ENCODE data around the gene AJM1. TPM values are rescaled to one million over a fixed set of nuclear protein-coding genes. Genes with fewer than 3 reads are reported as not detected.
"Not testable (repeated sequence)": the region's sequence is repeated elsewhere in the genome, so short reads cannot be mapped to it uniquely, and the experiment has no call there.

The AJM1 gene
- total RNA-seq, 6 experiments from 2014 or later: 1.7 to 2.8 (median 2.6) TPM

- H3K9me3 ChIP-seq: no peaks in the 10 kb centered on the region
- 0% methylated on average over 10 of the region's 63 CpGs for WGBS (ENCODE audit: insufficient coverage, low coverage, low lambda C conversion rate, missing lambda C conversion rate)
Measured at GRCh38 chr9:136799854-136800657, 42.2 kb upstream of the AJM1 start.

GRCh38 chr9:136802321-136802720 lies 40.0 kb upstream of the AJM1 start:
- TF ChIP-seq POLR2A (IDR thresholded peaks at IDR 0.05): no peak
- no peak for TF ChIP-seq CTCF (IDR thresholded peaks at IDR 0.05)

More at GRCh38 chr9:136799854-136800657, 42.2 kb upstream of the AJM1 start:
- intact Hi-C loops (cut with DNase I): no loop called here
- ATAC-seq (peak; percentile 82 to 89 (median 84)), DNase-seq (peak; percentile 93 to 95 (median 95))
- no peak for TF ChIP-seq CTCF (IDR thresholded peaks at IDR 0.05)
- TF ChIP-seq POLR2A (IDR thresholded peaks at IDR 0.05): no peak
- Histone ChIP-seq H3K4me3 (peak overlapping the region; percentile 23 to 39 (median 38)), H3K27me3 (no peaks in the 10 kb centered on the region), H3K36me3 (no peaks in the 10 kb centered on the region), H3K27ac (no peak overlapping the region), H3K4me1 (peaks cover 0 to 25% (median 13%) of the 10 kb centered on the region in 4 donors)

GRCh38 chr9:136803009-136803550 lies 39.2 kb upstream of the AJM1 start:
- ATAC-seq; H3K4me3 ChIP-seq; H3K9me3 ChIP-seq; DNase-seq; H3K27ac ChIP-seq; intact Hi-C loops (cut with DNase I); H3K27me3 ChIP-seq; H3K36me3 ChIP-seq: not testable (repeated sequence)
- H3K4me1 ChIP-seq: peaks cover 0 to 30% (median 14%) of the 10 kb centered on the region in 4 donors
- WGBS (ENCODE audit: insufficient coverage, low coverage, low lambda C conversion rate, missing lambda C conversion rate): no CpG with 5 or more reads among the region's 9 CpGs

More at GRCh38 chr9:136802321-136802720, 40.0 kb upstream of the AJM1 start:
- DNase-seq (peak in 1 of 3 donors; percentile 37), ATAC-seq (no peak)
- Histone ChIP-seq H3K9me3 (no peaks in the 10 kb centered on the region), H3K36me3 (no peaks in the 10 kb centered on the region), H3K27ac (no peak overlapping the region), H3K4me3 (no peak overlapping the region), H3K27me3 (no peaks in the 10 kb centered on the region), H3K4me1 (peaks cover 0 to 30% (median 14%) of the 10 kb centered on the region in 4 donors)
- WGBS (ENCODE audit: insufficient coverage, low coverage, low lambda C conversion rate, missing lambda C conversion rate): 75% methylated on average over 5 of the region's 6 CpGs
- intact Hi-C loops (cut with DNase I): no loop called here

GRCh38 chr9:136803551-136804508 lies 38.4 kb upstream of the AJM1 start:
- H3K4me1 ChIP-seq: peaks cover 0 to 28% (median 12%) of the 10 kb centered on the region in 4 donors
- intact Hi-C loops (cut with DNase I): no loop called here
- H3K27me3 ChIP-seq: no peaks in the 10 kb centered on the region
- TF ChIP-seq CTCF (IDR thresholded peaks at IDR 0.05) (no peak), POLR2A (IDR thresholded peaks at IDR 0.05) (no peak)
- H3K36me3 ChIP-seq: no peaks in the 10 kb centered on the region
- DNase-seq (peak in 1 of 3 donors; percentile 53), ATAC-seq (no peak)
- H3K27ac ChIP-seq: no peak overlapping the region
- no peak overlapping the region for H3K4me3 ChIP-seq
- H3K9me3 ChIP-seq: no peaks in the 10 kb centered on the region
- WGBS (ENCODE audit: insufficient coverage, low coverage, low lambda C conversion rate, missing lambda C conversion rate): 90% methylated on average over 8 of the region's 22 CpGs
